Neural crest cell (in vitro differentiated cells): ENCODE measurements around the gene PPP2R5D. TPM values are rescaled to one million over a fixed set of nuclear protein-coding genes. Genes with fewer than 3 reads are reported as not detected.
"Not testable (repeated sequence)": the region's sequence is repeated elsewhere in the genome, so short reads cannot be mapped to it uniquely, and the experiment has no call there.

Experiments
- DNase-seq: peaks from one replicate; pipeline ENCODE4 v3.0.0; 2021; ENCODE audit warnings: low read depth, mixed read lengths, low spot score
- H3K27ac Mint-ChIP-seq: one replicate; pipeline ENCODE4 v1.8.0; 2021; ENCODE audit warnings: mild to moderate bottlenecking, mixed read lengths; ENCODE audit not compliant: unreplicated experiment
- H3K27me3 Mint-ChIP-seq: 2 replicates; pipeline ENCODE4 v1.8.0; 2021; ENCODE audit warnings: low read depth, mild to moderate bottlenecking, mixed read lengths
- H3K36me3 Mint-ChIP-seq: 2 replicates; pipeline ENCODE4 v1.8.0; 2021; ENCODE audit warnings: low read depth, mild to moderate bottlenecking, mixed read lengths
- H3K4me1 Mint-ChIP-seq: 2 replicates; pipeline ENCODE4 v1.8.0; 2021; ENCODE audit warnings: mixed read lengths
- H3K4me3 Mint-ChIP-seq: one replicate; pipeline ENCODE4 v1.8.0; 2021; ENCODE audit warnings: mild to moderate bottlenecking, mixed read lengths
- H3K9me3 Mint-ChIP-seq: 2 replicates; pipeline ENCODE4 v1.8.0; 2021; ENCODE audit warnings: mixed read lengths
- CTCF ChIP-seq: fragments of 200-600 bp; sonication (generic); conservative IDR thresholded peaks from 2 replicates; pipeline ENCODE4 v1.5.0; 2021; ENCODE audit warnings: antibody characterized with exemption, mild to moderate bottlenecking
- total RNA-seq: library from RNA; stranded (reverse); gene quantifications from 2 replicates; pipeline ENCODE4 v1.2.1, GENCODE V29; 2021

Gene PPP2R5D
- total RNA-seq, 1 donor from 2014 or later: 67.5 TPM

DNA sequence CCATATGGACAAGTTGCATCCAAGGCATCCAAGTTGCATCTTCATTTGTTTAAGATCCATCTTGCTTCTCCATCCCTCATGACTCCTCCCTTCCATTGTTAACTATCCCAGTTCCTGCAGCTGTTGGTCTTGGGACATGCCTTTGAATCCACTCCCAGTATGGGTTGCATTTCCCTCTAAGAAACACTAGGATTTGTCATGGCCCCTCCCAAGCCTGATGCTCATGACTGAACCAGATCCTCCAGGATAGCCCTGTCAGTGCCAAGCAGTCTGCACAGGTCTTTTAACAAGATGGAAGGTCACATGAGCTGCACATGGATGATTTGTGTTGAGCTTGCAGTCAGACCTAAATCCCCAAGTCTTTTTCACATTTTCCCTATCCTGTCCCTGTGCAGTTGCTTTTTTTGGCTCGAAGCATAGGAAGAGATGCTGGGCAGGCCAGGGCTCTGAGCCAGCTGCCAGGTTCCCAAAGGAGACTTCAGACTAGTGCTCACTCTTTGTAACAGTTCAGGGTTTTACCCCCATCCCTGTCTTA lies 4.2 kb downstream of the PPP2R5D start:
- H3K4me1 Mint-ChIP-seq: peaks cover 40% of the 10 kb centered on the region
- no peak for TF ChIP-seq CTCF
- no peak overlapping the region for H3K27ac Mint-ChIP-seq

GRCh38 chr6:42989923-42990322 lies 5.6 kb downstream of the PPP2R5D start:
- Mint-ChIP-seq H3K27ac (no peak overlapping the region), H3K4me3 (no peak overlapping the region), H3K27me3 (no peaks in the 10 kb centered on the region), H3K4me1 (peaks cover 31% of the 10 kb centered on the region), H3K9me3 (no peaks in the 10 kb centered on the region), H3K36me3 (peaks cover 2% of the 10 kb centered on the region)
- DNase-seq: no peak
- TF ChIP-seq CTCF: no peak

More for the DNA sequence above, 4.2 kb downstream of the PPP2R5D start:
- Mint-ChIP-seq H3K36me3 (peaks cover under 1% of the 10 kb centered on the region), H3K4me3 (peak overlapping the region; percentile 91), H3K27me3 (no peaks in the 10 kb centered on the region), H3K9me3 (no peaks in the 10 kb centered on the region)
- DNase-seq: no peak

GRCh38 chr6:42993445-42993844 lies 9.1 kb downstream of the PPP2R5D start:
- H3K9me3 Mint-ChIP-seq: no peaks in the 10 kb centered on the region
- H3K27ac Mint-ChIP-seq: no peak overlapping the region
- H3K4me1 Mint-ChIP-seq: peaks cover 5% of the 10 kb centered on the region
- H3K27me3 Mint-ChIP-seq: no peaks in the 10 kb centered on the region
- no peak for DNase-seq
- H3K4me3 Mint-ChIP-seq: no peak overlapping the region
- H3K36me3 Mint-ChIP-seq: peaks cover 2% of the 10 kb centered on the region
- no peak for TF ChIP-seq CTCF

DNA sequence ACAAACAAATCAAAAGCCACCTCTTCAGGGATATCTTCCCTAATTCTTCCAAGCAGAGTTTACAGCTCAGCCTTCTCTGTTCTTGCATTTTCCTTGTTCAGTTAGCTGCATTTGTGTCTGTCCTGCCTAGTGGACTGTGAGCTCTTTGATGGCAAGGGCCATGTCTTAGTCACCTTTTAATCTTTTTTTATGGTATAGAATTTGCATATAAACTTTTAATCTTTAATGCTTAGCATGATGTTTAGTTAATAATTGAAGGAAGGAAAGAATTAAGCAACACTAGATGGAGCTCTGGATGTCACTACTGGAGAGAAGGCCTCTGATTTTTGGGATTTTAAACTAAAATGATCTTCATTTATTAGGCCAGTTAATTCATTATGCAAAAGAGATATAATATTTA lies 12.1 kb downstream of the PPP2R5D start:
- Mint-ChIP-seq H3K9me3 (no peaks in the 10 kb centered on the region), H3K27me3 (no peaks in the 10 kb centered on the region), H3K4me3 (no peak overlapping the region), H3K4me1 (peaks cover 3% of the 10 kb centered on the region), H3K36me3 (peaks cover 2% of the 10 kb centered on the region), H3K27ac (no peak overlapping the region)
- no peak for TF ChIP-seq CTCF
- no peak for DNase-seq

GRCh38 chr6:42998205-42998604 lies 13.8 kb downstream of the PPP2R5D start:
- not testable (repeated sequence) for H3K36me3 Mint-ChIP-seq, H3K27ac Mint-ChIP-seq, H3K9me3 Mint-ChIP-seq, DNase-seq, H3K27me3 Mint-ChIP-seq, H3K4me1 Mint-ChIP-seq, H3K4me3 Mint-ChIP-seq

- TF ChIP-seq CTCF: no peak
- H3K9me3 Mint-ChIP-seq: no peaks in the 10 kb centered on the region
Measured at GRCh38 chr6:43001843-43002242, 17.5 kb downstream of the PPP2R5D start.

More at GRCh38 chr6:43001843-43002242, 17.5 kb downstream of the PPP2R5D start:
- H3K27ac Mint-ChIP-seq: no peak overlapping the region
- no peaks in the 10 kb centered on the region for H3K4me1 Mint-ChIP-seq
- peaks cover 4% of the 10 kb centered on the region for H3K36me3 Mint-ChIP-seq
- no peaks in the 10 kb centered on the region for H3K27me3 Mint-ChIP-seq
- no peak overlapping the region for H3K4me3 Mint-ChIP-seq
- DNase-seq: no peak
